ENCODE results near the gene PSMA5. TPM values are rescaled to one million over a fixed set of nuclear protein-coding genes. Genes with fewer than 3 reads are reported as not detected.

The PSMA5 gene
- total and polyA plus RNA-seq, 10 donors, result 29.9 to 87.0 (median 61.7) TPM

DNA sequence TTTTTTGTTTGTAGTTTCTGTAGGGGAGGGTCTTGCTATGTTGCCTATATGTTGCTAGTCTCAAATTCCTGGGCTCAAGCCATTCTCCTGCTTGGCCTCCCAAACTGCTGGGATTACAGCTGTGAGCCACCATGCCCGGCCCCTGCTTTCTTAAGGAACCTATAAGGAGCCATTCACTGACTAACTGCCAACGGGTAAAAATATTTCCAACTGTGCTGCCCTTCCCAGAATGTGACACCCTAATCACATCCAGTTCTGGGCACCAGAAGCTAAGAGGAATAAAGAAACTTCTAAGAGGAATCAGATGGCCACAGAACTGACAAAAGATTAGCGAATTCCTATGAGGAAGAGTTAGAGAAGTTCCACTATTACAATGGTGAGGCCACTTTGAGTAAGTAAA, 46.5 kb upstream of the PSMA5 start:
- DNase-seq, result no peak
- H3K9me3 ChIP-seq, result no peaks in the 10 kb centered on the region
- intact Hi-C loops (cut with DNase I; ENCODE audit: low total_unique reads), result no loop called here
- no peaks in the 10 kb centered on the region for H3K4me1 ChIP-seq
- H3K4me3 ChIP-seq, result no peak overlapping the region
- TF ChIP-seq, protein P1, sequence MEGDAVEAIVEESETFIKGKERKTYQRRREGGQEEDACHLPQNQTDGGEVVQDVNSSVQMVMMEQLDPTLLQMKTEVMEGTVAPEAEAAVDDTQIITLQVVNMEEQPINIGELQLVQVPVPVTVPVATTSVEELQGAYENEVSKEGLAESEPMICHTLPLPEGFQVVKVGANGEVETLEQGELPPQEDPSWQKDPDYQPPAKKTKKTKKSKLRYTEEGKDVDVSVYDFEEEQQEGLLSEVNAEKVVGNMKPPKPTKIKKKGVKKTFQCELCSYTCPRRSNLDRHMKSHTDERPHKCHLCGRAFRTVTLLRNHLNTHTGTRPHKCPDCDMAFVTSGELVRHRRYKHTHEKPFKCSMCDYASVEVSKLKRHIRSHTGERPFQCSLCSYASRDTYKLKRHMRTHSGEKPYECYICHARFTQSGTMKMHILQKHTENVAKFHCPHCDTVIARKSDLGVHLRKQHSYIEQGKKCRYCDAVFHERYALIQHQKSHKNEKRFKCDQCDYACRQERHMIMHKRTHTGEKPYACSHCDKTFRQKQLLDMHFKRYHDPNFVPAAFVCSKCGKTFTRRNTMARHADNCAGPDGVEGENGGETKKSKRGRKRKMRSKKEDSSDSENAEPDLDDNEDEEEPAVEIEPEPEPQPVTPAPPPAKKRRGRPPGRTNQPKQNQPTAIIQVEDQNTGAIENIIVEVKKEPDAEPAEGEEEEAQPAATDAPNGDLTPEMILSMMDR (IDR thresholded peaks at IDR 0.05 in 8 of 11, conservative IDR thresholded peaks at IDR 0.05 in 3 of 11), result no peak
- no peak for TF ChIP-seq POLR2AphosphoS5 (IDR thresholded peaks at IDR 0.05)
- no peak for TF ChIP-seq POLR2A (IDR thresholded peaks at IDR 0.05)
- WGBS, 5 donors, result 54 to 79% (median 68%) methylated on average over 3 of the region's 3 CpGs
- no peaks in the 10 kb centered on the region for H3K36me3 ChIP-seq
- H3K27ac ChIP-seq, result no peak overlapping the region
- H3K27me3 ChIP-seq (replicated peaks in 1 of 7), result peaks cover 0 to 76% (median 6%) of the 10 kb centered on the region in 7 donors

DNA sequence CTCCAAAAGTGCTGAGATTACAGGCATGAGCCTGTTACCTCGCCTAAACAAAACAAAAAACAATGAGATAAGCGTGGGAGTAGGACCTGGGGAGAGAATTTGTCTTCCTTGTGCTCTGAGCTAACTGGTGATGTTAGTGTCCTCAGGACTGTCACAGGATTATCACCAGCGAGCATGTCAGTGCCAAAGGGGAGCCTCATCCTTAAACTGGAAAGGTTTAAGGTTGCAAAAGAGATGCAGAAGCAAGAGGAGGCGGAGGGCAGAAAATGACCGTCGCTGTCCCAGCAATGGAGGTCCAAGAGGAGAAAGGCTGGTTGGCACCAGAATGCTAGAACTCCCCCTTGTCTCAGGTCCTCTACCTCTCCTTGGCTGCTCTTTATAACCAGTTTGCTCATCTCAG, 44.0 kb upstream of the PSMA5 start:
- H3K36me3 ChIP-seq, result no peaks in the 10 kb centered on the region
- H3K27me3 ChIP-seq (replicated peaks in 1 of 7), result peaks cover 0 to 81% (median 29%) of the 10 kb centered on the region in 7 donors
- no peak for DNase-seq
- no peak overlapping the region for H3K27ac ChIP-seq
- 55 to 69% (median 64%) methylated on average over 6 of the region's 6 CpGs for WGBS, 5 donors
- TF ChIP-seq POLR2AphosphoS5 (IDR thresholded peaks at IDR 0.05) (no peak), POLR2A (IDR thresholded peaks at IDR 0.05) (no peak)
- TF ChIP-seq, protein P1 (IDR thresholded peaks at IDR 0.05 in 8 of 11, conservative IDR thresholded peaks at IDR 0.05 in 3 of 11), result no peak
- H3K9me3 ChIP-seq, result no peaks in the 10 kb centered on the region
- intact Hi-C loops (cut with DNase I; ENCODE audit: low total_unique reads), result no loop called here
- H3K4me1 ChIP-seq, result peaks cover 0 to 22% (median 17%) of the 10 kb centered on the region in 6 donors
- no peak overlapping the region for H3K4me3 ChIP-seq

DNA sequence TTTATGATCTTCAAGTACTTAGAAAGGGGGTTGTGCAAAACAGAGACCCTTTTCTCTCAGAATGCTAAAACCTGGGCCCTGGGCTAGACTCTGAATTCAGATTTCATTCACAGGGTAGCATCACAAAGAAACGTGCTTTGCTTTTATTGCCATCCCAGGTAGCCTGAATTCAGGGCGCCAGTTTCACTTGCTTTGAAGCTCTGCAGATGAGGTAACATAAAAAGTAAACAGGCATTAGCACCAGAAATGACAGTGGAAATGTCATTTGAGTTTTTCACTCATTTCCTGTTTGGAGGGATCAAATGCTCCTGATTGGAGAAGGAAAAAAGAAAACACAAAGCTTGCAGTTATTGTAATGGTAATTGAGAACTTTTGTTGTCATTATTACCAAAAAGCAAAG, 42.7 kb upstream of the PSMA5 start:
- peaks cover 0 to 95% (median 37%) of the 10 kb centered on the region in 7 donors for H3K27me3 ChIP-seq (replicated peaks in 1 of 7)

DNA sequence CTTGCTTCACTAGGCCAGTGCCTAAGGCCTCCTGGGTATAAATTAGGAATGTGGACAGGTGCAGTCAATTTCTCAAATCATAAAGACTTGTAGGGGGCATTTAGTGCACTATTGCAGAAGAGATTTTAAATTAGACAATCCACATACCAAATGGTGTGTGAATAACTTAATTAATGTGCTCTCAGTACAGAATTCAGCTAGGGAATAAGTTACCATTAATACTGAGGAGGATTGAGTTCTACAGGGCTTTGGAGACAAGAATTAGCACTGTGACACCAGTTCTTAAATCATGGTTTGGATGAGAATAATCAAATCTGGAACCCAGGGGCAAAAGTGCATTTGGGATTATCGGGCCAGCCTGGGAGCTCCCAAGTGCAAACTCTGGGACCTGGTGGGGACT, 41.8 kb upstream of the PSMA5 start:
- intact Hi-C loops (cut with DNase I; ENCODE audit: low total_unique reads), result no loop called here
- H3K4me1 ChIP-seq, result peaks cover 0 to 25% (median 17%) of the 10 kb centered on the region in 6 donors
- WGBS, 5 donors, result 90 to 100% (median 97%) methylated on average over 1 of the region's 1 CpG
- H3K9me3 ChIP-seq, result no peaks in the 10 kb centered on the region
- no peak overlapping the region for H3K4me3 ChIP-seq
- TF ChIP-seq, protein P1 (IDR thresholded peaks at IDR 0.05 in 8 of 11, conservative IDR thresholded peaks at IDR 0.05 in 3 of 11), result no peak
- no peaks in the 10 kb centered on the region for H3K36me3 ChIP-seq
- H3K27me3 ChIP-seq (replicated peaks in 1 of 7), result peaks cover 0 to 99% (median 37%) of the 10 kb centered on the region in 7 donors
- no peak overlapping the region for H3K27ac ChIP-seq
- no peak for DNase-seq

More for the DNA sequence above, 42.7 kb upstream of the PSMA5 start:
- no peaks in the 10 kb centered on the region for H3K36me3 ChIP-seq
- intact Hi-C loops (cut with DNase I; ENCODE audit: low total_unique reads), result no loop called here
- no peak for DNase-seq
- TF ChIP-seq POLR2A (IDR thresholded peaks at IDR 0.05) (no peak), POLR2AphosphoS5 (IDR thresholded peaks at IDR 0.05) (no peak)
- TF ChIP-seq, protein P1 (IDR thresholded peaks at IDR 0.05 in 8 of 11, conservative IDR thresholded peaks at IDR 0.05 in 3 of 11), result no peak
- no peak overlapping the region for H3K27ac ChIP-seq
- WGBS, 5 donors, result 11 to 30% (median 19%) methylated on average over 2 of the region's 2 CpGs
- H3K4me1 ChIP-seq, result peaks cover 0 to 25% (median 17%) of the 10 kb centered on the region in 6 donors
- H3K9me3 ChIP-seq, result no peaks in the 10 kb centered on the region
- H3K4me3 ChIP-seq, result no peak overlapping the region
